Endothelial cell of umbilical vein (primary cell): ENCODE measurements around the gene SLC12A3. TPM values are rescaled to one million over a fixed set of nuclear protein-coding genes. Genes with fewer than 3 reads are reported as not detected.

Source experiments
- BruUV-seq: library from RNA; stranded (reverse); fragments of 400-500 nt; replicated peaks from 2 replicates; lab custom pipeline; 2021; lab: Mats Ljungman, UMichigan
- CTCF ChIA-PET: fragments of 300-600, 350-600 bp; sonication (Branson Sonifier 250); formaldehyde crosslinking; loops from one replicate; lab custom pipeline; 2021; ENCODE audit warnings: antibody characterized with exemption, inconsistent platforms; lab: Charles Lee
- POLR2A ChIA-PET: fragments of 300-600, 350-600 bp; sonication (Branson Sonifier 250); formaldehyde crosslinking; loops from one replicate; lab custom pipeline; 2021; ENCODE audit warnings: antibody characterized with exemption, inconsistent platforms; lab: Charles Lee
- DNase-seq: peaks from one replicate; pipeline ENCODE4 v3.0.0-alpha.2; 2011; ENCODE audit warnings: low read depth, low spot score
- FAIRE-seq: peaks from 2 replicates; lab custom pipeline; 2011; peaks lifted over from hg19 to GRCh38; lab: Jason Lieb, UNC
- H2AFZ ChIP-seq: 2 replicates; pipeline ENCODE4 v1.6.0; 2012; ENCODE audit warnings: low read depth, low read length, control low read depth, inconsistent platforms
- H3K27ac ChIP-seq: 2 replicates; pipeline ENCODE4 v1.5.1; 2011; ENCODE audit warnings: low read depth, mild to moderate bottlenecking, control low read depth, low read length, moderate library complexity; ENCODE audit not compliant: insufficient read depth
- H3K27me3 ChIP-seq, 2 experiments: 2 replicates each; pipeline versions ENCODE4 v1.6.0 to v1.6.1; 2011; ENCODE audit warnings: low read length in 2 of 2, mixed read lengths in 1 of 2; ENCODE audit not compliant: control insufficient read depth in 2 of 2, insufficient read depth in 2 of 2
- H3K36me3 ChIP-seq, 2 experiments: 2 replicates in 1 of 2; 3 replicates in 1 of 2; pipeline ENCODE4 v1.5.1; 2011; ENCODE audit warnings: low read length in 2 of 2, mild to moderate bottlenecking in 1 of 2, moderate library complexity in 1 of 2; ENCODE audit not compliant: control insufficient read depth in 2 of 2, insufficient read depth in 2 of 2; ENCODE audit errors: extremely low read depth in 1 of 2
- H3K4me1 ChIP-seq: 3 replicates; pipeline ENCODE4 v1.5.1; 2011; ENCODE audit warnings: mild to moderate bottlenecking, low read length; ENCODE audit not compliant: control insufficient read depth, insufficient read depth; ENCODE audit errors: extremely low read depth
- H3K4me2 ChIP-seq: 2 replicates; pipeline ENCODE4 v1.6.1; 2011; ENCODE audit warnings: low read length, control low read depth, mixed read lengths; ENCODE audit not compliant: insufficient read depth
- H3K4me3 ChIP-seq, 3 experiments: fragments of 200-600 bp in 1 of 3; sonication (generic), shearing (Covaris generic) in 1 of 3; replicated peaks in 1 of 3; 2 replicates each; pipeline ENCODE4 v1.5.1; 2011 to 2016; ENCODE audit warnings: control low read depth in 3 of 3, low read length in 3 of 3, mild to moderate bottlenecking in 2 of 3, inconsistent platforms in 1 of 3, low read depth in 1 of 3, moderate library complexity in 1 of 3; ENCODE audit not compliant: insufficient read depth in 1 of 3
- H3K79me2 ChIP-seq: 2 replicates; pipeline ENCODE4 v1.6.0; 2012; ENCODE audit warnings: low read length, inconsistent platforms; ENCODE audit not compliant: control insufficient read depth, insufficient read depth
- H3K9ac ChIP-seq: replicated peaks from 2 replicates; pipeline ENCODE3; 2011; ENCODE audit warnings: low read length, control low read depth; ENCODE audit not compliant: insufficient read depth; ENCODE audit errors: extremely low read depth
- H3K9me1 ChIP-seq: replicated peaks from 3 replicates; pipeline ENCODE4 v1.6.0; 2011; ENCODE audit warnings: mild to moderate bottlenecking, low read length; ENCODE audit not compliant: control insufficient read depth, insufficient read depth; ENCODE audit errors: extremely low read depth
- H3K9me3 ChIP-seq: replicated peaks from 2 replicates; pipeline ENCODE4 v1.5.1; 2012; ENCODE audit warnings: low read length, inconsistent platforms; ENCODE audit not compliant: control insufficient read depth, insufficient read depth
- H4K20me1 ChIP-seq: replicated peaks from 2 replicates; pipeline ENCODE3; 2011; ENCODE audit warnings: mild to moderate bottlenecking, low read length; ENCODE audit not compliant: control insufficient read depth, insufficient read depth; ENCODE audit errors: extremely low read depth
- CTCF ChIP-seq, 2 donors: IDR thresholded peaks; 1 replicate in 1 of 2; 2 replicates in 1 of 2; pipeline ENCODE4 v1.5.1; 2011; ENCODE audit warnings: low read length in 2 of 2, mild to moderate bottlenecking in 2 of 2, moderate library complexity in 2 of 2, control low read depth in 1 of 2, inconsistent platforms in 1 of 2, low read depth in 1 of 2; ENCODE audit not compliant: insufficient read depth in 1 of 2; ENCODE audit errors: extremely low read depth in 1 of 2
- EZH2 ChIP-seq: IDR thresholded peaks from 2 replicates; pipeline ENCODE4 v1.6.1; 2012; ENCODE audit warnings: borderline replicate concordance, low read depth, mild to moderate bottlenecking, moderate library complexity, low read length, inconsistent platforms; ENCODE audit not compliant: severe bottlenecking
- FOS ChIP-seq: IDR thresholded peaks from 2 replicates; pipeline ENCODE4 v1.6.1; 2011; ENCODE audit warnings: mild to moderate bottlenecking, low read length, moderate library complexity, borderline replicate concordance; ENCODE audit not compliant: insufficient read depth
- GATA2 ChIP-seq: IDR thresholded peaks from 2 replicates; pipeline ENCODE4 v1.7.0; 2011; ENCODE audit warnings: low read depth, mild to moderate bottlenecking, moderate library complexity, mixed read lengths, low read length; ENCODE audit not compliant: insufficient read length, insufficient read depth
- JUN ChIP-seq: IDR thresholded peaks from 2 replicates; pipeline ENCODE4 v1.6.1; 2011; ENCODE audit warnings: borderline replicate concordance, low read depth; ENCODE audit not compliant: insufficient read length, insufficient read depth
- MAX ChIP-seq: IDR thresholded peaks from 2 replicates; pipeline ENCODE4 v1.6.1; 2011; ENCODE audit not compliant: insufficient read depth, insufficient read length
- MYC ChIP-seq: IDR thresholded peaks from one replicate; pipeline ENCODE4 v1.6.1; 2011; ENCODE audit warnings: mild to moderate bottlenecking, low read depth, low read length
- POLR2A ChIP-seq: IDR thresholded peaks from 2 replicates; pipeline ENCODE4 v1.6.1; 2012; ENCODE audit warnings: low read depth, mild to moderate bottlenecking, control low read depth, low read length
- POLR2AphosphoS5 ChIP-seq: IDR thresholded peaks from 2 replicates; pipeline ENCODE4 v1.6.1; 2012; ENCODE audit warnings: low read depth, mild to moderate bottlenecking, control low read depth, low read length, moderate library complexity; ENCODE audit not compliant: insufficient read depth
- dilution Hi-C: fragments of 300-500 bp; cut with MboI; formaldehyde crosslinking; loops from one replicate; pipeline ENCODE4 v1.15.0; 2019; ENCODE audit warnings: low sequenced_read_pairs; ENCODE audit not compliant: extremely low pct_ligation_motif_present
- intact Hi-C: fragments of 100-400 bp; cut with micrococcal nuclease; formaldehyde crosslinking; loops from one replicate; pipeline ENCODE4 v1.10.0; 2022
- polyA plus RNA-seq, 4 experiments: library from polyadenylated mRNA; depleted of rRNA in 3 of 4; stranded (reverse) in 3 of 4; unstranded in 1 of 4; fragments of >200 nt; gene quantifications; 2 replicates each; pipeline versions ENCODE4 v1.2.1 to v1.2.3, GENCODE V29; 2011 to 2012; ENCODE audit warnings: missing spikeins in 1 of 4
- total RNA-seq: library from RNA; stranded (reverse); gene quantifications from 2 replicates; pipeline ENCODE4 v1.2.3, GENCODE V29; 2021

The SLC12A3 gene
- total and polyA plus RNA-seq, 2 donors (not counting 3 experiments of a cell fraction or from before 2014, with no cell fraction given): not detected

- TF ChIP-seq POLR2AphosphoS5: no peak
- no peak for TF ChIP-seq GATA2
- TF ChIP-seq MAX: no peak
- no peak for TF ChIP-seq EZH2
- no peak for TF ChIP-seq MYC
- no peak for TF ChIP-seq POLR2A
- TF ChIP-seq FOS: no peak
- TF ChIP-seq JUN: no peak
- TF ChIP-seq CTCF (IDR thresholded peaks at IDR 0.05; ENCODE audit: extremely low read depth in 1 of 2, insufficient read depth in 1 of 2, low read depth in 1 of 2, low read length in 2 of 2): no peak
- Histone ChIP-seq H3K79me2 (no peaks in the 10 kb centered on the region), H3K9me1 (no peaks in the 10 kb centered on the region), H4K20me1 (no peaks in the 10 kb centered on the region), H3K4me1 (peaks cover 25% of the 10 kb centered on the region), H3K27ac (no peak overlapping the region), H3K36me3 (peaks cover 6 to 19% of the 10 kb centered on the region in 2 experiments), H3K9me3 (no peaks in the 10 kb centered on the region), H2AFZ (no peak overlapping the region), H3K4me2 (no peak overlapping the region), H3K27me3 (no peaks in the 10 kb centered on the region), H3K9ac (no peak overlapping the region), H3K4me3 (no peak overlapping the region)
- FAIRE-seq: no peak
- intact Hi-C loops: no loop called here
- dilution Hi-C loops: no loop called here
- POLR2A ChIA-PET: no interaction called here
- no TSS peak for BruUV-seq
- no peak for DNase-seq
- CTCF ChIA-PET: interaction anchor here (7.3 kb wide), 1 partner anchor 50 kb away, joined by 47 read pairs; no protein-coding TSS in a partner anchor
These were observed 21.0 kb upstream of the SLC12A3 start for GRCh38 chr16:56844056-56844455.
